OCI-LY1 (cell line): ENCODE results near the gene DIS3L.
"Not testable (repeated sequence)": the region's sequence is repeated elsewhere in the genome, so short reads cannot be mapped to it uniquely, and the experiment has no call there.

ENCODE experiments used
- CTCF ChIP-seq: fragments of 200-600 bp; sonication (generic), shearing (Covaris generic); IDR thresholded peaks from 2 replicates; pipeline ENCODE4 v1.5.1; 2017; ENCODE audit warnings: mild to moderate bottlenecking, antibody characterized with exemption, low read length, moderate library complexity, mixed read lengths
- EZH2 ChIP-seq: fragments of 200-600 bp; sonication (generic), shearing (Covaris generic); IDR thresholded peaks from 2 replicates; pipeline ENCODE4 v1.8.0; 2017; ENCODE audit warnings: borderline replicate concordance, mixed run types, mild to moderate bottlenecking, antibody characterized with exemption, low read length, moderate library complexity, mixed read lengths

- not testable (repeated sequence) for TF ChIP-seq CTCF, EZH2
These were observed 30.5 kb upstream of the DIS3L start for GRCh38 chr15:66262837-66263236.
